ENCODE measurements around the gene PHLDA1. TPM values are rescaled to one million over a fixed set of nuclear protein-coding genes. Genes with fewer than 3 reads are reported as not detected.

The PHLDA1 gene
- total and polyA plus RNA-seq, 2 of the 13 experiments (the other 11 are each of a cell fraction or from before 2014, with no cell fraction given), result 33.8 to 41.0 TPM

- DNase-seq (ENCODE audit: low spot score) (no peak), FAIRE-seq (no peak), ATAC-seq (no peak)
- ChIA-PET POLR2A (interaction anchor here (2.0 kb wide), 1 partner anchor 19 kb away, joined by 9 read pairs; the partner anchor contains the start of gene PHLDA1), CTCF (ENCODE audit: low intra/inter-chr PET ratio, low total read pairs) (no interaction called here)
- Histone ChIP-seq H3K27ac (ENCODE audit: extremely low read length, insufficient read depth, low read length) (no peak overlapping the region), H2AFZ (ENCODE audit: low read length) (no peak overlapping the region), H3K27me3 (ENCODE audit: control insufficient read depth in 1 of 2, insufficient read depth in 2 of 2, low read length in 2 of 2) (no peaks in the 10 kb centered on the region), H3K4me3 (replicated peaks in 1 of 3; ENCODE audit: insufficient read depth in 1 of 3, low read depth in 2 of 3, low read length in 3 of 3) (no peak overlapping the region), H3K79me2 (ENCODE audit: insufficient read depth, low read length) (no peaks in the 10 kb centered on the region), H3K4me2 (ENCODE audit: low read depth, low read length) (no peak overlapping the region), H3K9ac (ENCODE audit: insufficient read depth, low read depth, low read length) (no peak overlapping the region), H3K9me3 (ENCODE audit: low read length) (no peaks in the 10 kb centered on the region), H4K20me1 (ENCODE audit: insufficient read depth, low read length) (no peaks in the 10 kb centered on the region), H3K4me1 (ENCODE audit: insufficient read depth, low read length) (peaks cover 32% of the 10 kb centered on the region), H3K36me3 (replicated peaks in 1 of 2; ENCODE audit: control insufficient read depth in 1 of 2, insufficient read depth in 2 of 2, low read length in 2 of 2) (no peaks in the 10 kb centered on the region)
- in situ Hi-C loops (cut with HindIII; ENCODE audit: extremely low pct_ligation_motif_present, low pct_unique_long_range_greater_than_20kb) (no loop called here), intact Hi-C loops (cut with micrococcal nuclease; ENCODE audit: unreplicated experiment) (no loop called here)
- 95% methylated on average over 4 of the region's 4 CpGs for WGBS (ENCODE audit: low lambda C conversion rate)
- BruUV-seq (replicated peaks), result no TSS peak
- TF ChIP-seq, protein P1, sequence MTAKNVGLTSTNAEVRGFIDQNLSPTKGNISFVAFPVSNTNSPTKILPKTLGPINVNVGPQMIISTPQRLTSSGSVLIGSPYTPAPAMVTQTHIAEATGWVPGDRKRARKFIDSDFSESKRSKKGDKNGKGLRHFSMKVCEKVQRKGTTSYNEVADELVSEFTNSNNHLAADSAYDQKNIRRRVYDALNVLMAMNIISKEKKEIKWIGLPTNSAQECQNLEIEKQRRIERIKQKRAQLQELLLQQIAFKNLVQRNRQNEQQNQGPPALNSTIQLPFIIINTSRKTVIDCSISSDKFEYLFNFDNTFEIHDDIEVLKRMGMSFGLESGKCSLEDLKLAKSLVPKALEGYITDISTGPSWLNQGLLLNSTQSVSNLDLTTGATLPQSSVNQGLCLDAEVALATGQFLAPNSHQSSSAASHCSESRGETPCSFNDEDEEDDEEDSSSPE (CRISPR knock-in tag; IDR thresholded peaks at IDR 0.05), result no peak
- TF ChIP-seq REST (IDR thresholded peaks at IDR 0.05; ENCODE audit: borderline replicate concordance in 1 of 2, low read depth in 1 of 2, low read length in 2 of 2), result no peak
- TF ChIP-seq ZIK1 (CRISPR knock-in tag; IDR thresholded peaks at IDR 0.05; ENCODE audit: borderline replicate concordance, low read depth), result no peak
- no peak for TF ChIP-seq ZFP1 (CRISPR knock-in tag; IDR thresholded peaks at IDR 0.05)
- no peak for TF ChIP-seq ZNF720 (CRISPR knock-in tag; IDR thresholded peaks at IDR 0.05)
- TF ChIP-seq ZNF878 (CRISPR knock-in tag; IDR thresholded peaks at IDR 0.05), result no peak
- no peak for TF ChIP-seq ZC3H13 (CRISPR knock-in tag; IDR thresholded peaks at IDR 0.05)
- no peak for TF ChIP-seq ZFP90 (CRISPR knock-in tag; IDR thresholded peaks at IDR 0.05; ENCODE audit: borderline replicate concordance)
- no peak for TF ChIP-seq EEA1 (CRISPR knock-in tag; IDR thresholded peaks at IDR 0.05; ENCODE audit: borderline replicate concordance)
- TF ChIP-seq ZBTB10 (CRISPR knock-in tag; IDR thresholded peaks at IDR 0.05; ENCODE audit: borderline replicate concordance), result no peak
- no peak for TF ChIP-seq ZFYVE20 (CRISPR knock-in tag; IDR thresholded peaks at IDR 0.05; ENCODE audit: borderline replicate concordance, low read depth)
- TF ChIP-seq CAMTA2 (CRISPR knock-in tag; IDR thresholded peaks at IDR 0.05; ENCODE audit: borderline replicate concordance), result no peak
- TF ChIP-seq, protein P2, sequence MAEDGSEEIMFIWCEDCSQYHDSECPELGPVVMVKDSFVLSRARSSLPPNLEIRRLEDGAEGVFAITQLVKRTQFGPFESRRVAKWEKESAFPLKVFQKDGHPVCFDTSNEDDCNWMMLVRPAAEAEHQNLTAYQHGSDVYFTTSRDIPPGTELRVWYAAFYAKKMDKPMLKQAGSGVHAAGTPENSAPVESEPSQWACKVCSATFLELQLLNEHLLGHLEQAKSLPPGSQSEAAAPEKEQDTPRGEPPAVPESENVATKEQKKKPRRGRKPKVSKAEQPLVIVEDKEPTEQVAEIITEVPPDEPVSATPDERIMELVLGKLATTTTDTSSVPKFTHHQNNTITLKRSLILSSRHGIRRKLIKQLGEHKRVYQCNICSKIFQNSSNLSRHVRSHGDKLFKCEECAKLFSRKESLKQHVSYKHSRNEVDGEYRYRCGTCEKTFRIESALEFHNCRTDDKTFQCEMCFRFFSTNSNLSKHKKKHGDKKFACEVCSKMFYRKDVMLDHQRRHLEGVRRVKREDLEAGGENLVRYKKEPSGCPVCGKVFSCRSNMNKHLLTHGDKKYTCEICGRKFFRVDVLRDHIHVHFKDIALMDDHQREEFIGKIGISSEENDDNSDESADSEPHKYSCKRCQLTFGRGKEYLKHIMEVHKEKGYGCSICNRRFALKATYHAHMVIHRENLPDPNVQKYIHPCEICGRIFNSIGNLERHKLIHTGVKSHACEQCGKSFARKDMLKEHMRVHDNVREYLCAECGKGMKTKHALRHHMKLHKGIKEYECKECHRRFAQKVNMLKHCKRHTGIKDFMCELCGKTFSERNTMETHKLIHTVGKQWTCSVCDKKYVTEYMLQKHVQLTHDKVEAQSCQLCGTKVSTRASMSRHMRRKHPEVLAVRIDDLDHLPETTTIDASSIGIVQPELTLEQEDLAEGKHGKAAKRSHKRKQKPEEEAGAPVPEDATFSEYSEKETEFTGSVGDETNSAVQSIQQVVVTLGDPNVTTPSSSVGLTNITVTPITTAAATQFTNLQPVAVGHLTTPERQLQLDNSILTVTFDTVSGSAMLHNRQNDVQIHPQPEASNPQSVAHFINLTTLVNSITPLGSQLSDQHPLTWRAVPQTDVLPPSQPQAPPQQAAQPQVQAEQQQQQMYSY (CRISPR knock-in tag; IDR thresholded peaks at IDR 0.05), result no peak
These were observed 18.0 kb downstream of the PHLDA1 start for GRCh38 chr12:76013603-76014002.
